ENCODE results near the gene PP2D1. TPM values are rescaled to one million over a fixed set of nuclear protein-coding genes. Genes with fewer than 3 reads are reported as not detected.
"Not testable (repeated sequence)": the region's sequence is repeated elsewhere in the genome, so short reads cannot be mapped to it uniquely, and the experiment has no call there.

The PP2D1 gene
- total and polyA plus RNA-seq, 2 experiments from 2014 or later, result 0.23 TPM; not detected in 1

GRCh38 chr3:20001932-20002331 is 10.1 kb downstream of the PP2D1 start:
- no peak for DNase-seq (ENCODE audit: low spot score)
- 75% methylated on average over 3 of the region's 3 CpGs for WGBS (ENCODE audit: low lambda C conversion rate, missing lambda C conversion rate)
- no peak overlapping the region for H3K4me2 ChIP-seq
- no peak overlapping the region for H3K27ac ChIP-seq
- no peaks in the 10 kb centered on the region for H4K20me1 ChIP-seq (ENCODE audit: insufficient read depth, poor library complexity, severe bottlenecking)
- H3K9me2 ChIP-seq (replicated peaks; ENCODE audit: insufficient read depth), result no peaks in the 10 kb centered on the region
- no peaks in the 10 kb centered on the region for H3K9me3 ChIP-seq (ENCODE audit: low read depth)
- H3K4me1 ChIP-seq (ENCODE audit: insufficient read depth), result no peaks in the 10 kb centered on the region
- no peaks in the 10 kb centered on the region for H3K79me2 ChIP-seq
- no peak overlapping the region for H3K4me3 ChIP-seq
- no peaks in the 10 kb centered on the region for H3K36me3 ChIP-seq (replicated peaks; ENCODE audit: insufficient read depth, low read depth)
- H3K27me3 ChIP-seq, result no peaks in the 10 kb centered on the region
- H2AFZ ChIP-seq, result no peak overlapping the region
- no peak for TF ChIP-seq EZH2 (IDR thresholded peaks at IDR 0.05; ENCODE audit: borderline replicate concordance)
- TF ChIP-seq CTCF (IDR thresholded peaks at IDR 0.05; ENCODE audit: poor library complexity), result no peak
- no peak for TF ChIP-seq EZH2phosphoT487 (IDR thresholded peaks at IDR 0.05; ENCODE audit: low read depth, severe bottlenecking, unreplicated experiment)

GRCh38 chr3:19997502-19997901 is 14.6 kb downstream of the PP2D1 start:
- H3K27ac ChIP-seq, result no peak overlapping the region
- no peaks in the 10 kb centered on the region for H3K9me2 ChIP-seq (replicated peaks; ENCODE audit: insufficient read depth)
- H3K79me2 ChIP-seq, result no peaks in the 10 kb centered on the region
- H4K20me1 ChIP-seq (ENCODE audit: insufficient read depth, poor library complexity, severe bottlenecking), result no peaks in the 10 kb centered on the region
- no peaks in the 10 kb centered on the region for H3K27me3 ChIP-seq
- TF ChIP-seq CTCF (IDR thresholded peaks at IDR 0.05; ENCODE audit: poor library complexity), result no peak
- 92% methylated on average over 4 of the region's 4 CpGs for WGBS (ENCODE audit: low lambda C conversion rate, missing lambda C conversion rate)
- no peaks in the 10 kb centered on the region for H3K9me3 ChIP-seq (ENCODE audit: low read depth)
- H3K4me3 ChIP-seq, result no peak overlapping the region
- no peaks in the 10 kb centered on the region for H3K36me3 ChIP-seq (replicated peaks; ENCODE audit: insufficient read depth, low read depth)
- H3K4me1 ChIP-seq (ENCODE audit: insufficient read depth), result no peaks in the 10 kb centered on the region
- no peak overlapping the region for H2AFZ ChIP-seq
- no peak for DNase-seq (ENCODE audit: low spot score)
- H3K4me2 ChIP-seq, result no peak overlapping the region

- Histone ChIP-seq H3K4me1 (ENCODE audit: insufficient read depth) (no peaks in the 10 kb centered on the region), H3K36me3 (replicated peaks; ENCODE audit: insufficient read depth, low read depth) (no peaks in the 10 kb centered on the region), H2AFZ (no peak overlapping the region), H3K79me2 (no peaks in the 10 kb centered on the region), H3K4me3 (no peak overlapping the region), H3K9me3 (ENCODE audit: low read depth) (no peaks in the 10 kb centered on the region), H4K20me1 (ENCODE audit: insufficient read depth, poor library complexity, severe bottlenecking) (no peaks in the 10 kb centered on the region), H3K4me2 (no peak overlapping the region), H3K27ac (no peak overlapping the region), H3K9me2 (replicated peaks; ENCODE audit: insufficient read depth) (no peaks in the 10 kb centered on the region), H3K27me3 (no peaks in the 10 kb centered on the region)
- WGBS (ENCODE audit: low lambda C conversion rate, missing lambda C conversion rate), result 88% methylated on average over 2 of the region's 2 CpGs
- TF ChIP-seq EZH2phosphoT487 (IDR thresholded peaks at IDR 0.05; ENCODE audit: low read depth, severe bottlenecking, unreplicated experiment), result no peak
- no peak for TF ChIP-seq CTCF (IDR thresholded peaks at IDR 0.05; ENCODE audit: poor library complexity)
- TF ChIP-seq EZH2 (IDR thresholded peaks at IDR 0.05; ENCODE audit: borderline replicate concordance), result no peak
- DNase-seq (ENCODE audit: low spot score), result no peak
Observed at GRCh38 chr3:19994796-19995195, 17.3 kb downstream of the PP2D1 start.

GRCh38 chr3:19988904-19989303 is 23.2 kb downstream of the PP2D1 start:
- 98% methylated on average over 8 of the region's 8 CpGs for WGBS (ENCODE audit: low lambda C conversion rate, missing lambda C conversion rate)
- H3K4me1 ChIP-seq (ENCODE audit: insufficient read depth); H3K4me2 ChIP-seq; H3K4me3 ChIP-seq; H2AFZ ChIP-seq; H3K9me2 ChIP-seq (replicated peaks; ENCODE audit: insufficient read depth); H3K27me3 ChIP-seq; H3K9me3 ChIP-seq (ENCODE audit: low read depth); DNase-seq (ENCODE audit: low spot score); H4K20me1 ChIP-seq (ENCODE audit: insufficient read depth, poor library complexity, severe bottlenecking); H3K27ac ChIP-seq; H3K36me3 ChIP-seq (replicated peaks; ENCODE audit: insufficient read depth, low read depth); H3K79me2 ChIP-seq: not testable (repeated sequence)
